ENCODE data around the gene MYH7.
"Not testable (repeated sequence)": the region's sequence is repeated elsewhere in the genome, so short reads cannot be mapped to it uniquely, and the experiment has no call there.

The MYH7 gene

GRCh38 chr14:23457587-23458445 is 22.4 kb upstream of the MYH7 start:
- no peaks in the 10 kb centered on the region for H3K9me3 Mint-ChIP-seq
- peaks cover 39% of the 10 kb centered on the region for H3K27me3 Mint-ChIP-seq (ENCODE audit: low read depth)
- H3K27ac Mint-ChIP-seq, result no peak overlapping the region
- no peak overlapping the region for H3K4me3 Mint-ChIP-seq
- H3K4me1 Mint-ChIP-seq (ENCODE audit: low read depth), result no peaks in the 10 kb centered on the region
- no peaks in the 10 kb centered on the region for H3K36me3 Mint-ChIP-seq (ENCODE audit: low read depth)

DNA sequence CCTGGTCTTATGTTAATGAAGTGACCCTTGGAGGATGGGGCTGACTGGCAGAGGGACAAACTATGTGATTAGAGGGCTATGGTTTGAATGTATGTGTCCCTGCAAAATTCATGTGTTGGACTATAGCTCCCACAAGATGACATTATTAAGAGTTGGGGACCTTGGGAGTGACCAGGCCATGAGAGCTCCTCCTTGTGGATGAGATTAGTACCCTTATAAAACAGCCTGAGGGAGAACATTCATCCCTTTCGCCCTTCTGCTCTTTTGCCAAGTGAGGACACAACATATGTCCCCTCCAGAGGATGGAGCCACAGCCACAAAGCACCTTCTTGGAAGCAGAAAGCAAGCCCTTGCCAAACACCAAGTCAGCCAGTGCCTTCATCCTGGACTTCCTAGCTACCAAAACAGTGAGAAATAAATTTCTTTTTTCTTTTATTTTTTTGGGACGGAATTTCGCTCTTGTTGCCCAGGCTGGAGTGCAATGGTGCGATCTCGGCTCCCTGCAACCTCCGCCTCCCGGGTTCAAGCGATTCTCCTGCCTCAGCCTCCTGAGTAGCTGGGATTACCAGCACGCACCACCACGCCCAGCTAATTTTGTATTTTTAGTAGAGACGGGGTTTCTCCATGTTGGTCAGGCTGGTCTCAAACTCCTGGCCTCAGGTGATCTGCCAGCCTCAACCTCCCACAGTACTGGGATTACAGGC is 21.6 kb upstream of the MYH7 start:
- peaks cover 39% of the 10 kb centered on the region for H3K27me3 Mint-ChIP-seq (ENCODE audit: low read depth)
- H3K9me3 Mint-ChIP-seq; H3K27ac Mint-ChIP-seq; H3K36me3 Mint-ChIP-seq (ENCODE audit: low read depth); H3K4me3 Mint-ChIP-seq; H3K4me1 Mint-ChIP-seq (ENCODE audit: low read depth): not testable (repeated sequence)

- H3K9me3 Mint-ChIP-seq, result no peaks in the 10 kb centered on the region
Measured at GRCh38 chr14:23454445-23454856, 19.0 kb upstream of the MYH7 start.

DNA sequence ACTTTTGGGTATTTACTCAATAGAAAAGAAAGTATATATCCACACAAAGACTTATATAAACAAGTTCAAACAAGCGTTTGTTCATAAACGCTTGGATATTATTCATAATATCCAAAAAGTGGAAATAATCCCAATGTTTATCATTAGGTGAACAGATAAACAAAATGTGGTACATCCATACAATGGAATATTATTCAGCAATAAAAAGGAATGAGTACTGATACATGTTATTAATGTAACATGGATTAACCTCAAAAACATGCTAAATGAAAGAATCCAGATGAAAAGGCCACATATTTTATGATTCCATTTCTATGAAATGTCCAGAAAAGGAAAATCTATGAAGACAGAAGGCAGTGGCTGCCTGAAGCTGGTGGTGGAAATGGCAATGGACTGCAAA is 16.8 kb upstream of the MYH7 start:
- no peaks in the 10 kb centered on the region for H3K4me1 Mint-ChIP-seq (ENCODE audit: low read depth)
- no peaks in the 10 kb centered on the region for H3K9me3 Mint-ChIP-seq
- no peak overlapping the region for H3K4me3 Mint-ChIP-seq
- peaks cover 31% of the 10 kb centered on the region for H3K27me3 Mint-ChIP-seq (ENCODE audit: low read depth)
- no peak overlapping the region for H3K27ac Mint-ChIP-seq
- no peaks in the 10 kb centered on the region for H3K36me3 Mint-ChIP-seq (ENCODE audit: low read depth)

More at GRCh38 chr14:23454445-23454856, 19.0 kb upstream of the MYH7 start:
- no peaks in the 10 kb centered on the region for H3K36me3 Mint-ChIP-seq (ENCODE audit: low read depth)
- no peaks in the 10 kb centered on the region for H3K4me1 Mint-ChIP-seq (ENCODE audit: low read depth)
- H3K27me3 Mint-ChIP-seq (ENCODE audit: low read depth), result peaks cover 39% of the 10 kb centered on the region
- H3K4me3 Mint-ChIP-seq, result no peak overlapping the region
- no peak overlapping the region for H3K27ac Mint-ChIP-seq

DNA sequence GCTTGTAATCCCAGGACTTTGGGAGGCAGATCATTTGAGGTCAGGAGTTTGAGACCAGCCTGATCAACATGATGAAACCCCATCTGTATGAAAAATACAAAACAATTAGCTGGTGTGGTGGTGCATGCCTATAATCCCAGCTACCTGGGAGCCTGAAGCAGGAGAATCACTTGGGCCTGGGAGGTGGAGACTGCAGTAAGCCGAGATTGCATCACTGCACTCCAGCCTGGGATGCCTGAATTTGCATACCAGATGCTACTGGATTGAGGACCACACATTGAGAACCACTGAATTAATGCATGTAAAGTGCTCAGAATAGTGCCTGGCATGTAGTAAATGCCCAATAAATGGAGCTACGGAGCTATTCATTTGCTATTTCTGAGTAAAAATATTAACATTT is 14.9 kb upstream of the MYH7 start:
- Mint-ChIP-seq H3K9me3 (no peaks in the 10 kb centered on the region), H3K36me3 (ENCODE audit: low read depth) (no peaks in the 10 kb centered on the region), H3K4me1 (ENCODE audit: low read depth) (no peaks in the 10 kb centered on the region), H3K27ac (no peak overlapping the region), H3K4me3 (no peak overlapping the region), H3K27me3 (ENCODE audit: low read depth) (peaks cover 27% of the 10 kb centered on the region)

DNA sequence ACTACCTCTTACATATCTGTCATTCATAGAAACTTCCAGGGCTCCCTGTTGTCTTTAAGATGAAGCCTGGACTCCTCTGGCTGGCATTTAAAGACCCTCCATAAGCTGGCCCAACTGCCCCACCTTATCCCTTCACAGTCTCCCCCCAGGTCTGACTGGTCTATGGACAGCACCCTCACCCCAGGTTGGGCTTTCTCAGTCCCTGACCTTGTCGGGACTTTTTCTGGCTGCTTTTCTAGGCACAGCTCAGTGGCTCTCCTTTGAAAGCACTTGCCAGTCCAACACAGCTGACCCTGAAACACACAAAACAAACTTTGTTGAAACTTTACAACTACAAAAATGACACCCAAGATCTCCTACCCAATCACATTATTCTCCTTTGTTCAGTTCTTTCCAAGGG is 13.9 kb upstream of the MYH7 start:
- Mint-ChIP-seq H3K27me3 (ENCODE audit: low read depth) (peaks cover 20% of the 10 kb centered on the region), H3K36me3 (ENCODE audit: low read depth) (no peaks in the 10 kb centered on the region), H3K9me3 (no peaks in the 10 kb centered on the region), H3K27ac (no peak overlapping the region), H3K4me1 (ENCODE audit: low read depth) (no peaks in the 10 kb centered on the region), H3K4me3 (no peak overlapping the region)

DNA sequence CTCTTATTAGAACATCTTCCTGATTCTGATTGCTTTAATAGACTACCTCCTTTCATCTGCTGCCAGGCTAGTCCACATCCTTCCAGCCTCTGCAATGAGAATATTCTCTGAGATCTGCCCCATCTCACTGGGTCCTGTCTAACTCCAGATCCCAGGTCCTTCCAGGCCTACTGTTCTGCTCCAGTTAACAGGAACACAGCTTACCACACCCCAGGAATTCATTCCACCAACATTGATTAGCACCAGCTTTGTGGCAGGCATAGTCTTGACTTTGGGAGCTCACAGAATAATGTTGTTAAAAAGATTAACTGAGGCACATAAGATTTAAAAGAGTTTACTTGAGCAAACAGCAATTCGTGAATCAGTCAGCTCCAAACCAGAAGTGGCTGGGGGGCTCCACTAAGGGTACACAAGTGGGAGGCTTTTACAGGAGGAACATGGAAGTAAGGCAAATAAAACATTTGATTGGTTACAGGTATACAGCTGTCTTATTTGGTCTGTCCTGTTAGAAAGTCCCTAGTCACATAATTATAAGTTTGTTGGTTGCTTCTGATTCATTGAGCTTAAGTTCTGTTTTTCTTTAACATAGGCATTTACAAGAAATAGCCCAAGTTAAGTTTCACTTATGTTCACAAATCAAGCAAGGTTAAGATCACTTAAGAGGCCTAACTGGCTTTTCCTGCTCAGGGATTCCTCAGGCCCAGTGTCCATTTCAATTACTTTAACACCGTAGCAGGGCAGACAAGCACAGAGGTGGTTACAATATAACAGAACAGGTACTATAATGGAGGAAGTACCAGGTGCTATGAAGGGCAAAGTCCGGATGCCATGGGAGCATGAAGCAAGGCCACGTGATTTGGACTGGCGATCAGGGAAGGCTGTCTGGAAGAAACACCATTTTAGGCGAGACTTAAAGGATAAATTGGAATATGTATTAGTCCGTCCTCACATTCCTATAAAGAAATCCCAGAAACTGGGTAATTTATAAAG is 12.2 kb upstream of the MYH7 start:
- Mint-ChIP-seq H3K4me1 (ENCODE audit: low read depth) (no peaks in the 10 kb centered on the region), H3K27me3 (ENCODE audit: low read depth) (peaks cover 12% of the 10 kb centered on the region), H3K36me3 (ENCODE audit: low read depth) (no peaks in the 10 kb centered on the region), H3K4me3 (no peak overlapping the region), H3K27ac (peak overlapping the region; percentile 12), H3K9me3 (no peaks in the 10 kb centered on the region)

DNA sequence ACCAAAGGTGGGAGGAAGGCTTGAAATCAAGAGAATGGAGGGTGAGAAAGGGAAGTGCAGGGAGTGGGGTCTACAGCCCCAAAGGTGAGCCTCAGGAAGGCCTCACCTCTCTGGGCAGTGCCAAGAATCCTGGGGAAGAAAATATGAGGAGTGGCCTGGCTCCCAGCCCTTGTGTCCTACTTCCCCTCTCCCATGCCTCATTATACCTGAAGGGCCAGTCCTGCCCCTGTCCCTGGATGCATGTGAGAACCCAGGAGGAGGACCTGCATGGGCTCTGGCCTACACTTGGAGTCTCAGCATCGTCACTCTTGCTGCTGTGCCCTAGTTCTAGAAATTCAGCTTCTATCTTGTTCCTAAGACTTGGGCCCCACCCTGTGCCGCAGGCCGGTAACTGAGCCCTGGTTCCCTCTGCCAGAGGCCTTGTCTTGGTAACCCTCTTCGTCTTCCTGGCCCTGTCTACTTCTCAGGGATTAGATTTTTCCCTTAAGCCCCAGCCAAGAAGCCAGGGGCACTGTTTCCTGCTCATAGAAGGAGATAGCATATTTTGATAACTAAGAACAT is 10.9 kb upstream of the MYH7 start:
- H3K9me3 Mint-ChIP-seq, result no peaks in the 10 kb centered on the region
- H3K27me3 Mint-ChIP-seq (ENCODE audit: low read depth), result peaks cover 15% of the 10 kb centered on the region
- H3K4me3 Mint-ChIP-seq, result no peak overlapping the region
- H3K36me3 Mint-ChIP-seq (ENCODE audit: low read depth), result no peaks in the 10 kb centered on the region
- H3K27ac Mint-ChIP-seq, result no peak overlapping the region
- H3K4me1 Mint-ChIP-seq (ENCODE audit: low read depth), result no peaks in the 10 kb centered on the region

DNA sequence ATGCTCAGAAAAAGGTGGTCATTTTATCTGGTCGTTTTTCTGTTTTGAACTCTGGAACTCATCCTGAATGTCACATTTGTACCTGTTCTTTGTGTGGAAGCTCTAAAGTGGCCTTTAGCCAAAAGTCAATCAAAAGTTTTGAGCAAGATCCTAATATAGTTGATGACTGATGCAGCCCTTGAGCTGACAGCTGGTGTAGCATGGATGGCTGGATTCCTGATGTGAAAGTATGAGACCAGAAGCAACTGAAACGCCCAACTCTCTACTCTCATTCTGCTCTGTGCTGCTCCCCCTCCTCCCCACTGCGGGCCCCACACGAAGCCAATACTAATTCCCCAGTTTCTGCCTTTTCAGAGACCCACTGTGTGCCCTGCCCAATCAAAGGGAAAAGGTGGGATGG is 10.3 kb upstream of the MYH7 start:
- Mint-ChIP-seq H3K27me3 (ENCODE audit: low read depth) (peaks cover 9% of the 10 kb centered on the region), H3K27ac (no peak overlapping the region), H3K4me3 (no peak overlapping the region), H3K9me3 (no peaks in the 10 kb centered on the region), H3K4me1 (ENCODE audit: low read depth) (peaks cover 2% of the 10 kb centered on the region), H3K36me3 (ENCODE audit: low read depth) (no peaks in the 10 kb centered on the region)

DNA sequence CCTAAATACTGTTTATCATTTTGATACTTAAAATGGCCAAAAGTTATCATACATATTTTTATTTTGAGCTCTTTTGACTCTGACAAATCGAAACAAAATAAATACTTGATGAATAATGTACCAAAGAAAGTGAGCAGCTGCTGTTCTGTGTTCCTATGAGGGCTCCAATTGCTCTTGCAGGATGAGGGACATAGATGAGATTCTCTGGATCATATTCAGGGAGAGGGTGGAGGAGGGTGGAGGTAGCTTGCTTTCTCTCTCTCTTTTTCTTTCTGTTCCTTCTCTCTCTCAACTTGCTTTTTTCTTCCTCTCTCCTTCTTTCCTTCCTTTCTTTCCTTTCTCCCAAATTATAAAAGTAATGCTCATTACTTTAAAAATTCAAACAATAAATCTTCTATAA is 8.9 kb upstream of the MYH7 start:
- Mint-ChIP-seq H3K36me3 (ENCODE audit: low read depth) (no peaks in the 10 kb centered on the region), H3K4me1 (ENCODE audit: low read depth) (peaks cover 2% of the 10 kb centered on the region), H3K9me3 (no peaks in the 10 kb centered on the region), H3K27ac (no peak overlapping the region), H3K27me3 (ENCODE audit: low read depth) (peaks cover 4% of the 10 kb centered on the region), H3K4me3 (no peak overlapping the region)

DNA sequence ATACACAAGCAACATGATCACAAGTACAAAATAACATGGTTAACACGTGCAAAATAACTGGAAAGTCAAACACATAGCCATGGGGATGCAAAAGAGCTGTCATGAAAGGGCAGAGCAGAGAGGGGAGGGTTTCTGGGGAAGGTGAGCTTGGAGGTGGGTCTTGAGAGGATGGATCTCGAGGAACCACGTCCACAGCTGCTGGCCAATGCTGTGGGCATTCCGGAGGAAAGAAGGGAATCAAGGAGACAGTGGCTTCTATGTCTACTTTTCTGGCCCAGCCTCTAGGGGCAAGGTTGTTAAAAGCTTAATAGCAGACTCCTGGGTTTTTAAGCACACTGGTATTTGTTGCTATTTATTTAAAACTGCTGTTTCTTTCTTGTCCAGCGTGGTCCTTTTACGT is 8.4 kb upstream of the MYH7 start:
- Mint-ChIP-seq H3K36me3 (ENCODE audit: low read depth) (no peaks in the 10 kb centered on the region), H3K27ac (no peak overlapping the region), H3K4me3 (no peak overlapping the region), H3K9me3 (no peaks in the 10 kb centered on the region), H3K27me3 (ENCODE audit: low read depth) (peaks cover 4% of the 10 kb centered on the region), H3K4me1 (ENCODE audit: low read depth) (peaks cover 2% of the 10 kb centered on the region)

DNA sequence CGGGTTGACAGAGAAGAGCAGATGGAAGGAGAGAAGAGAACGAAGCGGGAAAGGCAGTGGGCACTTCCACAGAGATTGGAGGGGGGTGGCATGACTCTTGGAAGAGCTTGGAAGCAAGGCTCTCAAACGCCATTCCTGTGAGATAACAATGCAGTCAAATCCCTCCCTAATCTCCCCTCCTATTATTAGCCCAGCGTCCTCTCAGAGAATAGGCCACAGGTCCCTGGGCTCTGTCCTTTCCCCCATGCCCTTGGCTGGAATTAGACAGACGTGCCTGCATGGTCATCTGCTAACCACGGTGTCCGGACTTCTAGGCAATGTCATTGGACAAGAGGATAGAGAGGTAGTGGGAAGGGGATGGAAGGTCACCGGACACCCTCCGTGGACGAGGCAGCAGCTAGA is 8.0 kb upstream of the MYH7 start:
- Mint-ChIP-seq H3K4me3 (no peak overlapping the region), H3K4me1 (ENCODE audit: low read depth) (peaks cover 2% of the 10 kb centered on the region), H3K27ac (no peak overlapping the region), H3K27me3 (ENCODE audit: low read depth) (peaks cover 4% of the 10 kb centered on the region), H3K36me3 (ENCODE audit: low read depth) (no peaks in the 10 kb centered on the region), H3K9me3 (no peaks in the 10 kb centered on the region)

DNA sequence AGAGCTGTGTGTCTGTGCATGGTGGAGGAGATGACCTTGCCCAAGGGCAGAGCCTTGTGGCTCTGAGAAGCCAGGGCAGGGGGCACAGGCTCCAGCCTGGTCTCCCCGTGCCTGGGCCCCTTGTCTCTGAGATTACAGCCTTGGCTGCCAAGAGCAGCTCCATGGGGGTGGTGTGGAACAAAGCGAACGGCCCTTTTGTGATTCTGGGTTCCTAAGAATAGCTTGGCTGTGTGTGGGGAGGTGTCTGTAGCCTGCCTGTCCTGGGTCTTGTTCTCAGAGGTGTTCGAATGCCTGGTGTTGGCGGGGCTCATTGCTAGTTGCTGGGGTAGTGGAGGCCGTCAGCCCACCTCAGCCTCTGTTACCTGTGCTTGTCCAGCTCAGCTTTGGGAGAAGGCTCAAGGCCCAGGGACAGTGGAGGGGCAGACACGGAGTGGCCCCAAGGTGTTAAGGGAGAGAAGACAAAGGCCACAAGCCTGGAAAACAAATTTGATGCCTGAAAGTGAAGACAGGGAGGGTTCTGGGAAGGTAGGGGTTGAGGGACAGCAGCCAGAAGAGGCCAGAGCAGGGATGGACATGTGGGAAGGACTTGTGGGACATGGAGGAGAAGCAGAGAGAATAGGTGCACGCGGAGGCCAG is 7.4 kb upstream of the MYH7 start:
- Mint-ChIP-seq H3K4me3 (no peak overlapping the region), H3K27ac (no peak overlapping the region), H3K9me3 (no peaks in the 10 kb centered on the region), H3K27me3 (ENCODE audit: low read depth) (peaks cover 4% of the 10 kb centered on the region), H3K36me3 (ENCODE audit: low read depth) (no peaks in the 10 kb centered on the region), H3K4me1 (ENCODE audit: low read depth) (peaks cover 2% of the 10 kb centered on the region)

DNA sequence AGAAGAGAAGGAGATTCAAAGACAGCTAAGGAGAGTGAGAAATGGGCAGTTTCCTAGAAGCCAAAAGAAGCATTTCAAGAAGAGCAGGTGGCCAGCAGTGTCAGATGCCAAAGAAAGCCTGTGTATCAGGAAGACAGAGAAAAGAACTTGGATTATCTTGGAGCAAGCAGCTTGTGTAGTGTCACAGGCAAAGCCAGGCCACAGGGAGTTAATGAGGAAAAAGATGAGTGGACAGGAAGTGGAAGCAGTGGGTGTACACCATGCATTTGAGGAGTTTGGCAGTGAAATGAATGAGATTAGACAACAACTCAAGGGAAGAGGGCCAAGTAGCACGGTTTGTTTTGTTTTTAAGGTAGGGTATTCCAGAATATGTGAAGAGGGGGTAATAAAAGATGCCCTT is 5.6 kb upstream of the MYH7 start:
- no peaks in the 10 kb centered on the region for H3K36me3 Mint-ChIP-seq (ENCODE audit: low read depth)
- H3K4me3 Mint-ChIP-seq, result no peak overlapping the region
- H3K27me3 Mint-ChIP-seq (ENCODE audit: low read depth), result peaks cover 4% of the 10 kb centered on the region
- no peaks in the 10 kb centered on the region for H3K9me3 Mint-ChIP-seq
- H3K27ac Mint-ChIP-seq, result no peak overlapping the region
- H3K4me1 Mint-ChIP-seq (ENCODE audit: low read depth), result peaks cover 2% of the 10 kb centered on the region
